B cell (primary cell): ENCODE data around the gene PRTG. TPM values are rescaled to one million over a fixed set of nuclear protein-coding genes. Genes with fewer than 3 reads are reported as not detected.

ENCODE experiments used
- ATAC-seq: fragments of 200-7000 bp; cut with Tn5 transposase; one replicate; pipeline ENCODE4 v1.10.0; 2021; ENCODE audit warnings: low read depth, mild to moderate bottlenecking, moderate number of reproducible peaks, moderate library complexity
- CTCF ChIA-PET: fragments of 350-600 bp; sonication (Branson Sonifier 250); formaldehyde crosslinking; loops from one replicate; lab custom pipeline; 2021; ENCODE audit warnings: antibody characterized with exemption, inconsistent platforms; lab: Charles Lee
- POLR2A ChIA-PET: fragments of 350-600 bp; sonication (Branson Sonifier 250); formaldehyde crosslinking; loops from one replicate; lab custom pipeline; 2021; ENCODE audit warnings: antibody characterized with exemption; lab: Charles Lee
- DNase-seq: peaks from one replicate; pipeline ENCODE4 v3.0.0; 2013
- H2AFZ ChIP-seq: 2 replicates; pipeline ENCODE4 v1.6.1; 2012; ENCODE audit warnings: mild to moderate bottlenecking, low read depth, low read length; ENCODE audit not compliant: insufficient read depth, poor library complexity, severe bottlenecking
- H3K27ac ChIP-seq, 2 donors: 1 replicate in 1 of 2; 2 replicates in 1 of 2; pipeline ENCODE4 v1.5.1; 2012 to 2013; ENCODE audit warnings: low read length in 2 of 2, mild to moderate bottlenecking in 2 of 2, moderate library complexity in 1 of 2
- H3K27me3 ChIP-seq, 4 experiments: fragments of 200-600 bp in 1 of 4; sonication (generic) in 1 of 4; replicated peaks in 1 of 4; 1 replicate in 2 of 4; 2 replicates in 2 of 4; pipeline versions ENCODE4 v1.6.1 to v1.7.0; 2013 to 2016; ENCODE audit warnings: low read length in 3 of 4, mild to moderate bottlenecking in 2 of 4, mixed read lengths in 1 of 4, moderate library complexity in 1 of 4; ENCODE audit not compliant: insufficient read depth in 4 of 4, control insufficient read depth in 3 of 4; ENCODE audit errors: control extremely low read depth in 1 of 4
- H3K36me3 ChIP-seq, 2 experiments: replicated peaks in 1 of 2; 1 replicate in 1 of 2; 2 replicates in 1 of 2; pipeline versions ENCODE4 v1.6.1 to v1.7.1; 2013; ENCODE audit warnings: low read length in 1 of 2; ENCODE audit not compliant: insufficient read depth in 2 of 2, control insufficient read depth in 1 of 2; ENCODE audit errors: control extremely low read depth in 1 of 2, extremely low read depth in 1 of 2
- H3K4me1 ChIP-seq, 2 donors: fragments of 200-600 bp in 1 of 2; sonication (generic) in 1 of 2; 1 replicate in 1 of 2; 2 replicates in 1 of 2; pipeline versions ENCODE4 v1.5.1 to v1.6.1; 2013 to 2017; ENCODE audit warnings: low read length in 2 of 2; ENCODE audit not compliant: control insufficient read depth in 2 of 2, insufficient read depth in 2 of 2
- H3K4me2 ChIP-seq: replicated peaks from 2 replicates; pipeline ENCODE3; 2012; ENCODE audit warnings: mild to moderate bottlenecking, low read depth, low read length; ENCODE audit not compliant: poor library complexity, severe bottlenecking
- H3K4me3 ChIP-seq, 5 experiments: fragments of 200-600 bp in 1 of 5; sonication (generic) in 1 of 5; 1 replicate in 3 of 5; 2 replicates in 2 of 5; pipeline versions ENCODE4 v1.5.1 to v1.7.0; 2011 to 2016; ENCODE audit warnings: low read length in 4 of 5, mild to moderate bottlenecking in 4 of 5, low read depth in 2 of 5, control low read depth in 1 of 5, moderate library complexity in 1 of 5; ENCODE audit not compliant: insufficient read depth in 1 of 5; ENCODE audit errors: control extremely low read depth in 1 of 5, extremely low read depth in 1 of 5
- H3K79me2 ChIP-seq: fragments of 200-600 bp; sonication (generic); one replicate; pipeline ENCODE4 v1.6.0; 2016; ENCODE audit warnings: low read length; ENCODE audit not compliant: control insufficient read depth, insufficient read depth
- H3K9ac ChIP-seq: fragments of 200-600 bp; sonication (generic); 2 replicates; pipeline ENCODE4 v1.6.1; 2017; ENCODE audit warnings: mild to moderate bottlenecking, low read length, moderate library complexity
- H3K9me3 ChIP-seq, 3 donors: one replicate each; pipeline versions ENCODE4 v1.6.1 to v1.7.1; 2013; ENCODE audit warnings: low read length in 2 of 3; ENCODE audit not compliant: control insufficient read depth in 2 of 3, insufficient read depth in 1 of 3; ENCODE audit errors: control extremely low read depth in 1 of 3
- H4K20me1 ChIP-seq: 2 replicates; pipeline ENCODE4 v1.6.0; 2012; ENCODE audit warnings: mild to moderate bottlenecking, low read length; ENCODE audit not compliant: insufficient read depth, control insufficient read depth, poor library complexity, severe bottlenecking
- H3K27ac Mint-ChIP-seq: one replicate; pipeline ENCODE4 v1.8.0; 2021; ENCODE audit warnings: mixed read lengths
- H3K27me3 Mint-ChIP-seq: one replicate; pipeline ENCODE4 v1.8.0; 2021; ENCODE audit warnings: mixed read lengths
- H3K4me1 Mint-ChIP-seq: one replicate; pipeline ENCODE4 v1.8.0; 2021; ENCODE audit warnings: mixed read lengths
- H3K4me3 Mint-ChIP-seq: one replicate; pipeline ENCODE4 v1.8.0; 2021; ENCODE audit warnings: mixed read lengths
- H3K9me3 Mint-ChIP-seq: one replicate; pipeline ENCODE4 v1.8.0; 2022; ENCODE audit warnings: mixed read lengths; ENCODE audit not compliant: insufficient read depth
- CTCF ChIP-seq: fragments of 200-600 bp; IDR thresholded peaks from one replicate; pipeline ENCODE4 v1.8.0; 2022; ENCODE audit warnings: antibody characterized with exemption, mild to moderate bottlenecking
- EZH2 ChIP-seq: IDR thresholded peaks from 2 replicates; pipeline ENCODE4 v1.6.1; 2012; ENCODE audit warnings: borderline replicate concordance, low read depth, mild to moderate bottlenecking, moderate library complexity, low read length; ENCODE audit not compliant: insufficient read depth, poor library complexity, severe bottlenecking
- WGBS: methylation state at CpG from one replicate; pipeline ENCODE4 v1.1.5; 2013; ENCODE audit warnings: missing lambda C conversion rate; ENCODE audit not compliant: insufficient coverage; 5-methylcytosine and 5-hydroxymethylcytosine counted together
- intact Hi-C: fragments of 100-400 bp; cut with micrococcal nuclease; formaldehyde crosslinking; loops from one replicate; pipeline ENCODE4 v1.10.0; 2022
- polyA plus RNA-seq: library from polyadenylated mRNA; depleted of rRNA; stranded (reverse); fragments of >200 nt; gene quantifications from 2 replicates; pipeline ENCODE4 v1.2.3, GENCODE V29; 2012
- total RNA-seq, 2 donors: library from RNA; stranded (reverse); fragments of 120-200 nt in 1 of 2; gene quantifications; 1 replicate in 1 of 2; 2 replicates in 1 of 2; pipeline versions ENCODE4 v1.2.3 to v1.2.4, GENCODE V29; 2013 to 2022

Gene PRTG
- total and polyA plus RNA-seq, 2 donors (not counting 1 experiment from before 2014, with no cell fraction given): not detected

DNA sequence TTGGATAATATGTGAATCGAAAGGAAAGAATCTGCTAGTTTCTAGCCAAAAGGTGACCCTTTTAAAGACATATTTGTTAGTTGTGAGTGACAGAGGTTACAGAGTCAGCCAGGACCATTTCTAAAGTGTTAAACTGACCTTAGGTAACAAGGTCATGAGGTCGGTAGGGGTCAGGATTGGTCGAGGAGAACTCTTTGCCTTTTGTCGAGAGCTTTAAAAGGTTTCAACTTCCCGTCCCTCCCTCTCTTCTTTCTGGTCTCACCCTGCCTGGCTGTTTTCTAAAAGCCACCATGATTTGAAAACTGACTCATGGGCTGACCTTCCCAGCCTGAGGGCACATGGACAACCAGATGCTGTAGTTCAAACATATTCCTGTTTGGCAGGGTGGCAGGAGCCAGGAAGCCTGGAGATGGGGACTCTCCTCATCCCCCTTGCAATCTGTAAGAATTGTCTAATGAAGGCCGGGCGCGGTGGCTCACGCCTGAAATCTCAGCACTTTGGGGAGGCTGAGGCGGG is 25.8 kb upstream of the PRTG start:
- ATAC-seq (no peak), DNase-seq (no peak)
- H3K9me3 Mint-ChIP-seq: no peaks in the 10 kb centered on the region
- Histone ChIP-seq H3K36me3 (no peaks in the 10 kb centered on the region), H3K9ac (no peak overlapping the region), H3K27me3 (peaks cover 0 to 1% (median 0%) of the 10 kb centered on the region in 4 experiments), H3K4me2 (no peak overlapping the region), H3K79me2 (no peaks in the 10 kb centered on the region), H3K27ac (no peak overlapping the region), H3K9me3 (no peaks in the 10 kb centered on the region), H3K4me3 (no peak overlapping the region), H2AFZ (no peak overlapping the region), H4K20me1 (no peaks in the 10 kb centered on the region), H3K4me1 (no peaks in the 10 kb centered on the region)
- no peak overlapping the region for H3K27ac Mint-ChIP-seq
- 96% methylated on average over 6 of the region's 10 CpGs for WGBS
- TF ChIP-seq CTCF: no peak
- no peak for TF ChIP-seq EZH2
- no peaks in the 10 kb centered on the region for H3K4me1 Mint-ChIP-seq
- peaks cover 21% of the 10 kb centered on the region for H3K27me3 Mint-ChIP-seq
- intact Hi-C loops: no loop called here
- ChIA-PET POLR2A (no interaction called here), CTCF (no interaction called here)
- H3K4me3 Mint-ChIP-seq: no peak overlapping the region

DNA sequence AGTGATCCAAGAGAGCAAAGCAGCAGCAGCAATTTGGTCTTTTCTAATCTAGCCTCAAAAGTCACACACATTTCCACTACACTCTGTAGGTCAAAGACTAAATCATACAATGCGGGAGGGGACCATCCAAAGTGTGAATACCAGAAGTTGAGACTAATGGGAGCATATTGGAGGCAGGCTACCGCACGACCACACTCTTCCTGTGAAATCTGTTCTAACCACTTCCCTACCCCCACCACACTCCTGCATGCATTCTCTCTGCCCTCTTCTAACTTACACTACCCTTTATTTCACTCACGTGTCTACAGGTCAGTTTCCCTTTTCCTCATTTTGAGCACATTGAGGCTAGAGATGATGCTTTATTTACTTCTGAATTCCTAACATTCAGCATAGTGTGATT is 23.7 kb upstream of the PRTG start:
- Histone ChIP-seq H3K9ac (no peak overlapping the region), H3K27me3 (no peaks in the 10 kb centered on the region), H3K79me2 (no peaks in the 10 kb centered on the region), H3K27ac (no peak overlapping the region), H3K9me3 (no peaks in the 10 kb centered on the region), H3K36me3 (no peaks in the 10 kb centered on the region), H3K4me2 (no peak overlapping the region), H2AFZ (peak overlapping the region; percentile 10), H4K20me1 (no peaks in the 10 kb centered on the region), H3K4me1 (no peaks in the 10 kb centered on the region), H3K4me3 (no peak overlapping the region)
- no peaks in the 10 kb centered on the region for H3K9me3 Mint-ChIP-seq
- ATAC-seq: no peak
- H3K27me3 Mint-ChIP-seq: peaks cover 19% of the 10 kb centered on the region
- no CpG with 5 or more reads among the region's 4 CpGs for WGBS
- no peak overlapping the region for H3K27ac Mint-ChIP-seq
- ChIA-PET CTCF (no interaction called here), POLR2A (no interaction called here)
- H3K4me3 Mint-ChIP-seq: no peak overlapping the region
- TF ChIP-seq CTCF: no peak
- no peak for TF ChIP-seq EZH2
- intact Hi-C loops: no loop called here
- no peak for DNase-seq
- H3K4me1 Mint-ChIP-seq: no peaks in the 10 kb centered on the region
